22Rv1 (cell line): ENCODE measurements around the gene USP40.

ENCODE experiments used
- ZFX ChIP-seq: fragments of 450-650 bp; IDR thresholded peaks from 2 replicates; pipeline ENCODE4 v1.6.1; 2017; ENCODE audit warnings: antibody characterized with exemption, borderline replicate concordance
- TF ChIP-seq, protein P1 (sequence below): fragments of 450-650 bp; IDR thresholded peaks from 2 replicates; pipeline ENCODE4 v1.5.1; 2017; ENCODE audit warnings: mild to moderate bottlenecking

DNA sequence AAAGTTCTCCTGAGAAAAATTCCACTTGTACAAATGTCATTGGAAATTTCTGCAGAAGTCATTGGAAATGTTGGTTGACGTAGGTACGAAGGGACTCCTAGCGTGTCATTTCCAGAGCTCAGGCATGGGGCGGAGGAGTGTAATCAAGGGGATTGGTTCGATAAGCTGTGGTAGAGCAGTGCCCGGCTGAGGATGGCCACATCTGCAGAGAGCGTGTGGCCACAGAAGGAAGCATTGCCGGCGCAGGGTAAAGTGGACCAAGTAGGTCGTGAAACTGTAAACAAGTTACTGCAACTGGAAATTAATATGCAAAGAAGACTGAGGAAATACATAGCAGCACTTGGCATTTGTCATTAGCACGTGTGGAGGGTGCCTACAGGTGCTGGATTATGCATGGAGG lies 110.5 kb downstream of the USP40 start:
- TF ChIP-seq, protein P1, sequence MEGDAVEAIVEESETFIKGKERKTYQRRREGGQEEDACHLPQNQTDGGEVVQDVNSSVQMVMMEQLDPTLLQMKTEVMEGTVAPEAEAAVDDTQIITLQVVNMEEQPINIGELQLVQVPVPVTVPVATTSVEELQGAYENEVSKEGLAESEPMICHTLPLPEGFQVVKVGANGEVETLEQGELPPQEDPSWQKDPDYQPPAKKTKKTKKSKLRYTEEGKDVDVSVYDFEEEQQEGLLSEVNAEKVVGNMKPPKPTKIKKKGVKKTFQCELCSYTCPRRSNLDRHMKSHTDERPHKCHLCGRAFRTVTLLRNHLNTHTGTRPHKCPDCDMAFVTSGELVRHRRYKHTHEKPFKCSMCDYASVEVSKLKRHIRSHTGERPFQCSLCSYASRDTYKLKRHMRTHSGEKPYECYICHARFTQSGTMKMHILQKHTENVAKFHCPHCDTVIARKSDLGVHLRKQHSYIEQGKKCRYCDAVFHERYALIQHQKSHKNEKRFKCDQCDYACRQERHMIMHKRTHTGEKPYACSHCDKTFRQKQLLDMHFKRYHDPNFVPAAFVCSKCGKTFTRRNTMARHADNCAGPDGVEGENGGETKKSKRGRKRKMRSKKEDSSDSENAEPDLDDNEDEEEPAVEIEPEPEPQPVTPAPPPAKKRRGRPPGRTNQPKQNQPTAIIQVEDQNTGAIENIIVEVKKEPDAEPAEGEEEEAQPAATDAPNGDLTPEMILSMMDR: no peak
- no peak for TF ChIP-seq ZFX
